Liver (tissue), 9 donors: ENCODE data around the gene UHRF2. TPM values are rescaled to one million over a fixed set of nuclear protein-coding genes. Genes with fewer than 3 reads are reported as not detected.

ENCODE experiments used
- DNase-seq: peaks from one replicate; pipeline ENCODE4 v3.0.0-alpha.2; 2017; ENCODE audit warnings: low spot score
- H3K27ac ChIP-seq, 2 donors: one replicate each; pipeline ENCODE4 v1.7.0; 2013; ENCODE audit warnings: inconsistent platforms in 2 of 2, low read length in 2 of 2, control low read depth in 1 of 2, low read depth in 1 of 2, mild to moderate bottlenecking in 1 of 2
- H3K27me3 ChIP-seq, 4 donors: one replicate each; pipeline versions ENCODE4 v1.6.1 to v1.7.0; 2013; ENCODE audit warnings: low read length in 3 of 4, inconsistent platforms in 1 of 4, mild to moderate bottlenecking in 1 of 4, moderate library complexity in 1 of 4; ENCODE audit not compliant: control insufficient read depth in 4 of 4, insufficient read depth in 4 of 4
- H3K36me3 ChIP-seq, 4 donors: one replicate each; pipeline versions ENCODE4 v1.6.1 to v1.7.0; 2013; ENCODE audit warnings: low read length in 3 of 4, mild to moderate bottlenecking in 3 of 4, low read depth in 1 of 4, moderate library complexity in 1 of 4; ENCODE audit not compliant: control insufficient read depth in 4 of 4, insufficient read depth in 3 of 4
- H3K4me1 ChIP-seq, 4 donors: one replicate each; pipeline versions ENCODE4 v1.6.1 to v1.7.0; 2013; ENCODE audit warnings: low read length in 3 of 4, mild to moderate bottlenecking in 3 of 4, moderate library complexity in 1 of 4; ENCODE audit not compliant: control insufficient read depth in 4 of 4, insufficient read depth in 4 of 4
- H3K4me3 ChIP-seq, 3 donors: one replicate each; pipeline versions ENCODE4 v1.6.1 to v1.7.0; 2013; ENCODE audit warnings: low read length in 3 of 3, control low read depth in 1 of 3, low read depth in 1 of 3, mild to moderate bottlenecking in 1 of 3
- H3K9ac ChIP-seq, 2 donors: one replicate each; pipeline ENCODE4 v1.7.0; 2013; ENCODE audit warnings: low read length in 2 of 2, mild to moderate bottlenecking in 2 of 2, moderate library complexity in 2 of 2, control low read depth in 1 of 2, low read depth in 1 of 2
- H3K9me3 ChIP-seq, 4 donors: one replicate each; pipeline versions ENCODE4 v1.6.1 to v1.7.0; 2013; ENCODE audit warnings: low read length in 3 of 4; ENCODE audit not compliant: control insufficient read depth in 4 of 4
- EGR1 ChIP-seq, 2 donors: IDR thresholded peaks; 2 replicates each; pipeline ENCODE4 v1.6.1; 2016 to 2018; ENCODE audit warnings: antibody characterized with exemption in 2 of 2, low read depth in 2 of 2
- FOXA1 ChIP-seq: IDR thresholded peaks from 2 replicates; pipeline ENCODE4 v1.6.1; 2016; ENCODE audit warnings: antibody characterized with exemption
- FOXA2 ChIP-seq: IDR thresholded peaks from 2 replicates; pipeline ENCODE4 v1.6.1; 2016; ENCODE audit warnings: antibody characterized with exemption
- GABPA ChIP-seq, 2 donors: IDR thresholded peaks in 1 of 2; conservative IDR thresholded peaks in 1 of 2; 2 replicates each; pipeline ENCODE4 v1.6.1; 2016; ENCODE audit warnings: antibody characterized with exemption in 2 of 2, mild to moderate bottlenecking in 1 of 2, moderate library complexity in 1 of 2
- HNF4A ChIP-seq, 2 donors: conservative IDR thresholded peaks; 2 replicates each; pipeline ENCODE4 v1.6.1; 2016; ENCODE audit warnings: antibody characterized with exemption in 2 of 2, mild to moderate bottlenecking in 2 of 2
- HNF4G ChIP-seq: IDR thresholded peaks from 2 replicates; pipeline ENCODE4 v1.6.1; 2016; ENCODE audit warnings: antibody characterized with exemption
- JUND ChIP-seq, 2 donors: IDR thresholded peaks; 2 replicates each; pipeline ENCODE4 v1.6.1; 2016; ENCODE audit warnings: antibody characterized with exemption in 2 of 2
- NR2F2 ChIP-seq: IDR thresholded peaks from 2 replicates; pipeline ENCODE4 v1.6.1; 2016; ENCODE audit warnings: antibody characterized with exemption
- RAD21 ChIP-seq, 2 donors: IDR thresholded peaks; 2 replicates each; pipeline ENCODE4 v1.6.1; 2016; ENCODE audit warnings: antibody characterized with exemption in 2 of 2, mild to moderate bottlenecking in 2 of 2
- RXRA ChIP-seq, 2 donors: IDR thresholded peaks; 2 replicates each; pipeline ENCODE4 v1.6.1; 2017 to 2018; ENCODE audit warnings: antibody characterized with exemption in 2 of 2, mild to moderate bottlenecking in 1 of 2
- SP1 ChIP-seq: IDR thresholded peaks from 2 replicates; pipeline ENCODE4 v1.6.1; 2018; ENCODE audit warnings: antibody characterized with exemption, mild to moderate bottlenecking
- TAF1 ChIP-seq: conservative IDR thresholded peaks from 2 replicates; pipeline ENCODE4 v1.6.1; 2016; ENCODE audit warnings: antibody characterized with exemption, mild to moderate bottlenecking
- YY1 ChIP-seq: IDR thresholded peaks from 2 replicates; pipeline ENCODE4 v1.6.1; 2016; ENCODE audit warnings: antibody characterized with exemption, mild to moderate bottlenecking
- WGBS: extraction: QIAGEN DNeasy Blood & Tissue Kit; methylation state at CpG from one replicate; pipeline ENCODE4 v1.1.7; 2013; 5-methylcytosine and 5-hydroxymethylcytosine counted together
- polyA plus RNA-seq, 2 donors: library from polyadenylated mRNA; stranded (reverse) in 1 of 2; unstranded in 1 of 2; fragments of 200-250 nt in 1 of 2; fragments of >200 nt in 1 of 2; fragmentation: Nextera tagmentation in 1 of 2; extraction: Ambion mirVana in 1 of 2; gene quantifications; one replicate each; pipeline versions ENCODE4 v1.2.1 to v1.2.3, GENCODE V29; 2013 to 2015
- total RNA-seq, 2 donors: library from RNA; depleted of rRNA; stranded (reverse); fragments of >200 nt; gene quantifications; one replicate each; pipeline ENCODE4 v1.2.3, GENCODE V29; 2014
- TF ChIP-seq, protein P1 (sequence below): IDR thresholded peaks from 2 replicates; pipeline ENCODE4 v1.6.1; 2016; ENCODE audit warnings: antibody characterized with exemption
- TF ChIP-seq, protein P2 (sequence below): IDR thresholded peaks from 2 replicates; pipeline ENCODE4 v1.6.1; 2016; ENCODE audit warnings: antibody characterized with exemption
- TF ChIP-seq, protein P3 (sequence below): IDR thresholded peaks from 2 replicates; pipeline ENCODE4 v1.6.1; 2016; ENCODE audit warnings: antibody characterized with exemption
- TF ChIP-seq, protein P4 (sequence below): IDR thresholded peaks from 2 replicates; pipeline ENCODE4 v1.6.1; 2016; ENCODE audit warnings: antibody characterized with exemption, mild to moderate bottlenecking
- donor health status: healthy.
- donor health status: healthy.
- donor health status: healthy.
- donor health status: healthy.
- donor health status: healthy.

The UHRF2 gene
- total and polyA plus RNA-seq, 4 donors, result 5.7 to 34.1 (median 16.9) TPM

DNA sequence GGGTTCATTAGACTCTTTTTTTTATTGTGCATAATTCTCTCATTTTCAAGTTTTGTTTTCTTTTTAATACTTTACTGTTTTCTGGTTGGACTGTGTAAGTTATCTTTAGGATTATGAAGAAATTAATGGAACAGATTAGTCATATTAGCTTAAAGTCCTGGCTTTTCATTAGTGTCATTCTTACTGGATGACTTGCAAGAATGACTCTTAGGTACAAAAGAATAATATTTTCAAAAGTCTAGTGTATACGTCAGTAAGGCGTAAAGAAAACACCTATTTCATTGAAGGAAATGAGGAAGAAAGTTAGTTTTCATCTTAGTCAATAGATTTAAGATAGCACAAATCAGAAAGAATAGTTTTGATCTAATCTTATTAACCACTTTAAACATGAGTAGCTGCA, 20.4 kb downstream of the UHRF2 start:
- 92% methylated on average over 2 of the region's 2 CpGs for WGBS
- H3K4me3 ChIP-seq, result no peak overlapping the region

DNA sequence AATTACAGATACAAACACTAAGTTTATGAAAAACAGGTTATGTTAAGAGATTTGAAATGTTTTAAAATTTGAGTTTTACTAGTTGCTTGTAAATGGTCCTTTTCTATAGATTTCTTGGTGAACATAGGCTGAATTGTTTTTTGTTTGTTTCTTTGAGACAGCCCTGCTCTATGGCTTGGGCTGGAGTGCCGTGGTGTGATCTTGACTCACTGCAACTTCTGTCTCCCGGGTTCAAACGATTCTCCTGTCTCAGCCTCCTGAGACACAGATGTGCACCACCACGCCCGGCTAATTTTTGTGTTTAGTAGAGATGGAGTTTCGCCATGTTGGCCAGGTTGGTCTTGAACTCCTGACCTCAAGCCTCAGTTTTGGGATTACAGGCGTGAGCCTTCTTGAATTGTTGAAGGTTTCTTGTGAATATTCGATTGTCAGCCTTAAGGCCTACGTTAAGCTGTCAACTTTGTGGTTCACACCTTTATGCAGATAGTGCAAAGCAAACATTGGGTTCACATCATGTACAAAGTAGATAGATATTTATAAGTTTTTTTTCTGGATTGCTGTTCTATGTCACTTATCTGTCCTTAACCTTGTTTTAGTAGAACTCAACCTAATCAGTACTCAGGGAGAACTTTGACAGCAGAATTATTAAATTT, 26.2 kb downstream of the UHRF2 start:
- Histone ChIP-seq H3K4me1 (no peaks in the 10 kb centered on the region), H3K27me3 (no peaks in the 10 kb centered on the region), H3K9ac (no peak overlapping the region), H3K4me3 (no peak overlapping the region), H3K36me3 (peaks cover 0 to 3% (median 0%) of the 10 kb centered on the region in 4 donors), H3K27ac (no peak overlapping the region), H3K9me3 (no peaks in the 10 kb centered on the region)
- no peak for TF ChIP-seq JUND (IDR thresholded peaks at IDR 0.05)
- no peak for TF ChIP-seq RXRA (IDR thresholded peaks at IDR 0.05)
- TF ChIP-seq HNF4A (conservative IDR thresholded peaks at IDR 0.05), result no peak
- TF ChIP-seq GABPA (IDR thresholded peaks at IDR 0.05 in 1 of 2, conservative IDR thresholded peaks at IDR 0.05 in 1 of 2), result no peak
- TF ChIP-seq EGR1 (IDR thresholded peaks at IDR 0.05; ENCODE audit: low read depth in 2 of 2), result no peak
- TF ChIP-seq, protein P1, sequence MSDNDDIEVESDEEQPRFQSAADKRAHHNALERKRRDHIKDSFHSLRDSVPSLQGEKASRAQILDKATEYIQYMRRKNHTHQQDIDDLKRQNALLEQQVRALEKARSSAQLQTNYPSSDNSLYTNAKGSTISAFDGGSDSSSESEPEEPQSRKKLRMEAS, result no peak
- TF ChIP-seq NR2F2, result no peak
- TF ChIP-seq FOXA2, result no peak
- no peak for TF ChIP-seq FOXA1
- TF ChIP-seq HNF4G, result no peak
- TF ChIP-seq, protein P2, sequence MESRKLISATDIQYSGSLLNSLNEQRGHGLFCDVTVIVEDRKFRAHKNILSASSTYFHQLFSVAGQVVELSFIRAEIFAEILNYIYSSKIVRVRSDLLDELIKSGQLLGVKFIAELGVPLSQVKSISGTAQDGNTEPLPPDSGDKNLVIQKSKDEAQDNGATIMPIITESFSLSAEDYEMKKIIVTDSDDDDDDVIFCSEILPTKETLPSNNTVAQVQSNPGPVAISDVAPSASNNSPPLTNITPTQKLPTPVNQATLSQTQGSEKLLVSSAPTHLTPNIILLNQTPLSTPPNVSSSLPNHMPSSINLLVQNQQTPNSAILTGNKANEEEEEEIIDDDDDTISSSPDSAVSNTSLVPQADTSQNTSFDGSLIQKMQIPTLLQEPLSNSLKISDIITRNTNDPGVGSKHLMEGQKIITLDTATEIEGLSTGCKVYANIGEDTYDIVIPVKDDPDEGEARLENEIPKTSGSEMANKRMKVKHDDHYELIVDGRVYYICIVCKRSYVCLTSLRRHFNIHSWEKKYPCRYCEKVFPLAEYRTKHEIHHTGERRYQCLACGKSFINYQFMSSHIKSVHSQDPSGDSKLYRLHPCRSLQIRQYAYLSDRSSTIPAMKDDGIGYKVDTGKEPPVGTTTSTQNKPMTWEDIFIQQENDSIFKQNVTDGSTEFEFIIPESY, result no peak
- TF ChIP-seq YY1, result no peak
- DNase-seq, result no peak
- WGBS, result 90% methylated on average over 9 of the region's 9 CpGs

More for the DNA sequence above, 20.4 kb downstream of the UHRF2 start:
- no peak overlapping the region for H3K27ac ChIP-seq
- DNase-seq, result no peak
- peaks cover 0 to 3% (median 0%) of the 10 kb centered on the region in 4 donors for H3K36me3 ChIP-seq
- no peaks in the 10 kb centered on the region for H3K27me3 ChIP-seq
- no peak overlapping the region for H3K9ac ChIP-seq
- H3K9me3 ChIP-seq, result no peaks in the 10 kb centered on the region
- TF ChIP-seq YY1 (no peak), SP1 (no peak), HNF4A (conservative IDR thresholded peaks at IDR 0.05) (no peak), FOXA2 (no peak), RXRA (IDR thresholded peaks at IDR 0.05) (no peak), FOXA1 (no peak), TAF1 (no peak), RAD21 (IDR thresholded peaks at IDR 0.05) (no peak), JUND (IDR thresholded peaks at IDR 0.05) (no peak), NR2F2 (no peak), EGR1 (IDR thresholded peaks at IDR 0.05; ENCODE audit: low read depth in 2 of 2) (no peak)
- TF ChIP-seq, protein P3, sequence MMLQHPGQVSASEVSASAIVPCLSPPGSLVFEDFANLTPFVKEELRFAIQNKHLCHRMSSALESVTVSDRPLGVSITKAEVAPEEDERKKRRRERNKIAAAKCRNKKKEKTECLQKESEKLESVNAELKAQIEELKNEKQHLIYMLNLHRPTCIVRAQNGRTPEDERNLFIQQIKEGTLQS, result no peak
- TF ChIP-seq, protein P4, sequence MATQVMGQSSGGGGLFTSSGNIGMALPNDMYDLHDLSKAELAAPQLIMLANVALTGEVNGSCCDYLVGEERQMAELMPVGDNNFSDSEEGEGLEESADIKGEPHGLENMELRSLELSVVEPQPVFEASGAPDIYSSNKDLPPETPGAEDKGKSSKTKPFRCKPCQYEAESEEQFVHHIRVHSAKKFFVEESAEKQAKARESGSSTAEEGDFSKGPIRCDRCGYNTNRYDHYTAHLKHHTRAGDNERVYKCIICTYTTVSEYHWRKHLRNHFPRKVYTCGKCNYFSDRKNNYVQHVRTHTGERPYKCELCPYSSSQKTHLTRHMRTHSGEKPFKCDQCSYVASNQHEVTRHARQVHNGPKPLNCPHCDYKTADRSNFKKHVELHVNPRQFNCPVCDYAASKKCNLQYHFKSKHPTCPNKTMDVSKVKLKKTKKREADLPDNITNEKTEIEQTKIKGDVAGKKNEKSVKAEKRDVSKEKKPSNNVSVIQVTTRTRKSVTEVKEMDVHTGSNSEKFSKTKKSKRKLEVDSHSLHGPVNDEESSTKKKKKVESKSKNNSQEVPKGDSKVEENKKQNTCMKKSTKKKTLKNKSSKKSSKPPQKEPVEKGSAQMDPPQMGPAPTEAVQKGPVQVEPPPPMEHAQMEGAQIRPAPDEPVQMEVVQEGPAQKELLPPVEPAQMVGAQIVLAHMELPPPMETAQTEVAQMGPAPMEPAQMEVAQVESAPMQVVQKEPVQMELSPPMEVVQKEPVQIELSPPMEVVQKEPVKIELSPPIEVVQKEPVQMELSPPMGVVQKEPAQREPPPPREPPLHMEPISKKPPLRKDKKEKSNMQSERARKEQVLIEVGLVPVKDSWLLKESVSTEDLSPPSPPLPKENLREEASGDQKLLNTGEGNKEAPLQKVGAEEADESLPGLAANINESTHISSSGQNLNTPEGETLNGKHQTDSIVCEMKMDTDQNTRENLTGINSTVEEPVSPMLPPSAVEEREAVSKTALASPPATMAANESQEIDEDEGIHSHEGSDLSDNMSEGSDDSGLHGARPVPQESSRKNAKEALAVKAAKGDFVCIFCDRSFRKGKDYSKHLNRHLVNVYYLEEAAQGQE, result no peak
- peaks cover 0 to 5% (median 0%) of the 10 kb centered on the region in 4 donors for H3K4me1 ChIP-seq
